ENCODE results near the gene IL6.
"Not testable (repeated sequence)": the region's sequence is repeated elsewhere in the genome, so short reads cannot be mapped to it uniquely, and the experiment has no call there.

IL6 gene

GRCh38 chr7:22726907-22727713 lies at the start of gene IL6:
TSS of gene IL6 (plus strand) at chr7:22727200. CDS start at chr7:22727263, 63 bp downstream.
- peak in 1 of 2 donors; percentile 2 for DNase-seq (ENCODE audit: low read depth in 2 of 2)

GRCh38 chr7:22677263-22677662 lies 49.7 kb upstream of the IL6 start:
- not testable (repeated sequence) for DNase-seq (ENCODE audit: low read depth in 2 of 2)

GRCh38 chr7:22677680-22678079 lies 49.3 kb upstream of the IL6 start:
- DNase-seq (ENCODE audit: low read depth in 2 of 2), result no peak

GRCh38 chr7:22680482-22680911 lies 46.5 kb upstream of the IL6 start:
- no peak for DNase-seq (ENCODE audit: low read depth in 2 of 2)

GRCh38 chr7:22681312-22681711 lies 45.7 kb upstream of the IL6 start:
- no peak for DNase-seq (ENCODE audit: low read depth in 2 of 2)

- DNase-seq (ENCODE audit: low read depth in 2 of 2), result no peak
These were observed 44.9 kb upstream of the IL6 start for GRCh38 chr7:22681852-22682657.

GRCh38 chr7:22683379-22683778 lies 43.6 kb upstream of the IL6 start:
- DNase-seq (ENCODE audit: low read depth in 2 of 2), result no peak

GRCh38 chr7:22686620-22687019 lies 40.4 kb upstream of the IL6 start:
- no peak for DNase-seq (ENCODE audit: low read depth in 2 of 2)

- DNase-seq (ENCODE audit: low read depth in 2 of 2), result no peak
These were observed 38.9 kb upstream of the IL6 start for GRCh38 chr7:22688084-22688483.

GRCh38 chr7:22688934-22689333 lies 38.1 kb upstream of the IL6 start:
- not testable (repeated sequence) for DNase-seq (ENCODE audit: low read depth in 2 of 2)

GRCh38 chr7:22694597-22695207 lies 32.3 kb upstream of the IL6 start:
- DNase-seq (ENCODE audit: low read depth in 2 of 2), result no peak

GRCh38 chr7:22695476-22696132 lies 31.4 kb upstream of the IL6 start:
- DNase-seq (ENCODE audit: low read depth in 2 of 2), result no peak

- no peak for DNase-seq (ENCODE audit: low read depth in 2 of 2)
These were observed 30.3 kb upstream of the IL6 start for GRCh38 chr7:22696541-22697228.

- no peak for DNase-seq (ENCODE audit: low read depth in 2 of 2)
These were observed 29.6 kb upstream of the IL6 start for GRCh38 chr7:22697322-22697859.

- no peak for DNase-seq (ENCODE audit: low read depth in 2 of 2)
These were observed 29.0 kb upstream of the IL6 start for GRCh38 chr7:22697876-22698606.

GRCh38 chr7:22698767-22699166 lies 28.2 kb upstream of the IL6 start:
- no peak for DNase-seq (ENCODE audit: low read depth in 2 of 2)

- DNase-seq (ENCODE audit: low read depth in 2 of 2), result no peak
These were observed 26.4 kb upstream of the IL6 start for GRCh38 chr7:22700559-22701002.

GRCh38 chr7:22702516-22702915 lies 24.5 kb upstream of the IL6 start:
- no peak for DNase-seq (ENCODE audit: low read depth in 2 of 2)

GRCh38 chr7:22703107-22703855 lies 23.7 kb upstream of the IL6 start:
- DNase-seq (ENCODE audit: low read depth in 2 of 2), result not testable (repeated sequence)

Measured in stimulated activated CD8-positive, alpha-beta memory T cell treated with anti-CD3 and anti-CD28 coated beads, Interleukin-7, amount 100 ng/mL, for 4 hours (primary cell).